Daoy (cell line): ENCODE results near the gene NT5C1B. TPM values are rescaled to one million over a fixed set of nuclear protein-coding genes. Genes with fewer than 3 reads are reported as not detected.

Source experiments
- DNase-seq: peaks from one replicate; pipeline ENCODE4 v3.0.0-alpha.2; 2015; ENCODE audit warnings: low read depth
- total RNA-seq: library from RNA; depleted of rRNA; stranded (reverse); fragments of >200 nt; shearing (Covaris generic); gene quantifications from 2 replicates; pipeline ENCODE4 v1.2.3, GENCODE V29; 2014; rRNA removed

NT5C1B gene
- total RNA-seq, 1 experiment from 2014 or later: not detected

- no peak for DNase-seq
Observed at GRCh38 chr2:18514526-18515461, 74.6 kb downstream of the NT5C1B start.

Other genes starting within 250 kb of the NT5C1B start
- 28.9 and 38.0 TPM in 2 replicates for gene RDH14, start 28.9 kb downstream of the NT5C1B start, total RNA-seq